HG03457 (cell line): ENCODE measurements around the gene FMNL2.

Experiments used
- ATAC-seq: cut with Tn5 transposase; IDR thresholded peaks from one replicate; pipeline ENCODE4 v1.9.1; 2021; ENCODE audit warnings: moderate number of reproducible peaks; ENCODE audit not compliant: unreplicated experiment

FMNL2 gene

GRCh38 chr2:152630466-152630865 is 295.5 kb downstream of the FMNL2 start:
- ATAC-seq = no peak

- ATAC-seq = no peak
Observed at GRCh38 chr2:152632736-152633135, 297.8 kb downstream of the FMNL2 start.

GRCh38 chr2:152635635-152636298 is 300.8 kb downstream of the FMNL2 start:
- no peak for ATAC-seq

GRCh38 chr2:152637251-152637650 is 302.3 kb downstream of the FMNL2 start:
- ATAC-seq = no peak

GRCh38 chr2:152638056-152638455 is 303.1 kb downstream of the FMNL2 start:
- no peak for ATAC-seq

DNA sequence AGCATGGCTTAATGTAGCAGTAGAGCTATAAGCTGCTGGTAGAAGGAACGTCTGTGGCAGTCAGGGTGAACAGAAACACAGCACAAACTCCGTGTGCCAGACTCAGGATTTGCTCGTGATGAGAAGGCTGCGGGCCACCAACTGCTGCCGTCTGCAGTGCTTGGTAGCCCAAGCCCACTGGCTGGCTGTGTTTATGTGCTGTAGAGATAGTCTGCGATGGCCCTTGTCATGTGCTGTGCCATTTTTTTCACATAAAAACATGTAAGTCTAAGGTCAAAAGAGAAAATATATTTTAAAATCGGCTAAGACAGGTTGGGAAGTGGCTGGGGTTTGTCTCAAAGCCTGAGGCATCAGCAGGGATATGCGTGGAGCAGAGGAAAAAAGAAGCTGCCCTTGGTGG is 303.6 kb downstream of the FMNL2 start:
- ATAC-seq = no peak

DNA sequence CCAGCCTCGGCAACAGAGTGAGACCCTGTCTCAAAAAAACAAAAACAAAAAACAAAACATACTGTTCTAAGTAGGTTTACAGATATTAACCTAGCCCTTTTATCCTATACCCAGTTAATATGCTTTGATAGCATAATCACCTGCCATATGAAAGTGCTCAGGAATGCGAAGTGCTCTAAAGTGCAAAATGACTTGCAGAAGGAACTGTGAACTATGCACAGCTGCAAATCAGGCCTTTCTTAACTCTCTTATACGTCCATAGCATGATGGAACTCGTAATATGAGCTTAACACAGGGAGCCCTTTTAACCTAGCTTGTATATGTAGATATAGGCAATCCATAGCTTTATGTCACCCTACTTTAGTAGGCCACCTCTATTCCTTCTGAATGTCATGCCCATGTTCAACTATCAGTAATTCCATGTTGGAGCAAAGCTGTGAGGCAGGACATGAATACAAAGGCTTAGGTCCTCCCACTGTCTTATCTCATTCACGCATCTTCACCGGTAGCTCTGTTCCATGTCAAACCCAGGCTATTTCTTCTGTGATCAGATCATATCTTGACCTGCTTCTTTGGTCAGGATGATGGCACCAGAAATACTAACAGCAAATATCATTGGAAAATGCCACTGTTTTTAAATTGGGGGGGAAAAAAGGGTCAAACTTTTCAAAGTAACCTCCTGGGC is 309.4 kb downstream of the FMNL2 start:
- ATAC-seq = no peak

DNA sequence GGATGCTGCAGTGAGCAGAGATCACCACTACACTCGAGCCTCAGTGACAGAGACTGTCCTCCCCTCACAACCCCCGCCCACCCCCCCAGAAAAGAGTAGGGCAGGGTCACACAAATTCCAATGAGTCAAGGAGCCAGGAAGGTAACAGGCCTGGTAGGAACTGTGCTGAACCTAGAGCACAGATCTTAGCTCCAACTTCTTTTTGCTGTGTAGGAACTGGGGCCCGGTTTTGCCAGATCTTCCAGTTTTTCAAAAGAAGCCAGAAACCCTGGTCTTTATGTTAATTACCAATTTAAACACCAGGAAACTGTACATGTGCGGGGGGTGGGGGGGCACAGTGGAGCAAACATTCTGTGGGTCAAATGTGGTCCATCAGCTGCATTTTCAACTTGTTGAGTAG is 311.3 kb downstream of the FMNL2 start:
- ATAC-seq = no peak

GRCh38 chr2:152646775-152647174 is 311.8 kb downstream of the FMNL2 start:
- ATAC-seq = no peak

DNA sequence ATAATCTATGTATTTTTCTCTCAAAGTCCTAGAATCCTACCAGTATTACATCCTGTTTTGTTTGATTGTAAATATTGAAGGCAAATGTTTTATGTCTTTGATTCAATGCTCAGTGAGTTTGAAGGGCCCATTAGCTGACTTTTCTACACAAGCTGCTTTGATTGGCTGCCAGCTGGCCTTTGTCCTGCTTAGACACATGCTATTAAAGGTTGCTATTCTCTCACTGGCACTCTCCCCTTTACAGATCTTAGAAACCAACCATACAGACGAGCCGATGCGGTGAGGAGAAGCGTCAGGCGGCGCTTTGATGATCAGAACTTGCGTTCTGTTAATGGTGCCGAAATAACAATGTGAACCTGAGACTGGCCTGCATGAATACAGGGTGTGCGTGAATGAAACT is 312.6 kb downstream of the FMNL2 start:
- no peak for ATAC-seq

GRCh38 chr2:152648336-152648735 is 313.4 kb downstream of the FMNL2 start:
- ATAC-seq = no peak

GRCh38 chr2:152649997-152650396 is 315.0 kb downstream of the FMNL2 start:
- ATAC-seq = no peak

- no peak for ATAC-seq
Observed at GRCh38 chr2:152650768-152651371, 315.9 kb downstream of the FMNL2 start.

DNA sequence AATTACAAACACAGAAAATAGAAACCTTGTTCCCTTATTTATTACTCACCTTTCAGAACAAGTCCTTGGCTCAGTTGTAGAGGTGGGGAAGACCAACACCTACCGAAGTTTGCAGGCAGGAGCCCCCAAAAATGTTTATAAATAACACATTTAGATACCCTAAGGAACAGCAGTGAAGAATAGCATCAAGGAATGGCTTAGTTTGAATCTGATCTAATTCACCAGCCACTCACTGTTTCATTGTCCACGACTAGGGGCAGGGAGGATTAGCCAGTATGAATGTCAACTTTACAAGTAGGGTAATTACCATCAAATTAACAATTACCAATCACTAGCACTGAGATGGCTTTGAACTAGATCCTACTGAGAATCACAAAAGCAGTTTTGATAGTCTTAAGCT is 316.9 kb downstream of the FMNL2 start:
- no peak for ATAC-seq

- no peak for ATAC-seq
Observed at GRCh38 chr2:152655880-152656279, 320.9 kb downstream of the FMNL2 start.

GRCh38 chr2:152657043-152657442 is 322.1 kb downstream of the FMNL2 start:
- peak; percentile 61 for ATAC-seq

GRCh38 chr2:152658221-152658620 is 323.2 kb downstream of the FMNL2 start:
- ATAC-seq = no peak

- ATAC-seq = no peak
Observed at GRCh38 chr2:152661076-152661475, 326.1 kb downstream of the FMNL2 start.

- ATAC-seq = no peak
Observed at GRCh38 chr2:152664725-152665124, 329.8 kb downstream of the FMNL2 start.

DNA sequence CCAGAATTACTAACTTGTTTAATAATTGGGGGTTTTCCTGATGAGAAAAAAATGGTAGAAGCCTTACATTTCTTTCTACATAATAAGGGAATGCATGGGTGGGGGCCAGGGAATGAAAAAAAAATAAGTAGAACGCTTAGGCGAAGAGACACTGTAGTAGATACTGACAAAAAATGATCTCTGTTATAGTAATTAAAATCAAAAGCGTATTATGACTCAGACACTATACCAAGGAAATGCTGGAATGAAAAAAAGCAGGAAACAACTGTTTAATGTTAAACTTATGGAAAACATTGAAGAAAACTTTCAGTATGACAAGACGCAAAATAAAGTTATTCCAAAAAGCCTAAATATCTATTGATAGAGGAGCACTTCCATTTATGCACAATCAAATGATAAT is 339.4 kb downstream of the FMNL2 start:
- ATAC-seq = no peak

DNA sequence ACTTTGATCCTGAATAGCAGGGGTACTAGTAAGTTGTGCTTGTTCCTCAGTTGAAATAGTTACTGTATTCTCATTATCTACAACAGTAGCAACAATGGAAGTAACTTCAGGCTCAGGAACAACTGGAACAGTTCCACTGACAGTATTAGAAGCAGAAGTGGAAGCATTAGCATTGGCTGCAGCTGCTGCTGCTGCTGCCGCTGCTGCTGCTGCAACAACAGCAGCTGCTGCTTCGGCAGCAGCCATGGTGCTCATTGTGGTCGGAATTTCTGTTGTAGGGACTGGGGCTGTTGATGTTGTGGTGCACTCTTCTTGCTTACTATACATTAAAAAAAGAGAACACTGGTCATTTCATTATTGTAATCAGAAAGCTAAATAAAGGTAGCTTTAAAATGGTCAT is 341.5 kb downstream of the FMNL2 start:
- no peak for ATAC-seq

GRCh38 chr2:152678808-152679207 is 343.8 kb downstream of the FMNL2 start:
- no peak for ATAC-seq
